Activated CD4-positive, alpha-beta T cell treated with anti-CD3 and anti-CD28 coated beads for 1 hour (primary cell): Measurements from ENCODE around the gene YWHAQ.
A peak's percentile ranks its signal among the peaks of the same experiment; 100 is the strongest.
"Not testable (repeated sequence)": the region's sequence is repeated elsewhere in the genome, so short reads cannot be mapped to it uniquely, and the experiment has no call there.

ENCODE experiments used
- DNase-seq: peaks from one replicate; pipeline ENCODE4 v3.0.0-alpha.2; 2020

YWHAQ gene

GRCh38 chr2:9590641-9591040 is 40.2 kb downstream of the YWHAQ start:
- DNase-seq, result no peak

GRCh38 chr2:9586465-9586864 is 44.3 kb downstream of the YWHAQ start:
- DNase-seq, result no peak

GRCh38 chr2:9585486-9585885 is 45.3 kb downstream of the YWHAQ start:
- DNase-seq, result no peak

- DNase-seq, result not testable (repeated sequence)
Measured at GRCh38 chr2:9584902-9585301, 45.9 kb downstream of the YWHAQ start.

GRCh38 chr2:9582624-9583023 is 48.2 kb downstream of the YWHAQ start:
- DNase-seq, result no peak

- DNase-seq, result no peak
Measured at GRCh38 chr2:9578467-9579235, 52.1 kb downstream of the YWHAQ start.

- DNase-seq, result no peak
Measured at GRCh38 chr2:9574331-9574730, 56.5 kb downstream of the YWHAQ start.

GRCh38 chr2:9573840-9574239 is 57.0 kb downstream of the YWHAQ start:
- no peak for DNase-seq

GRCh38 chr2:9573013-9573720 is 57.6 kb downstream of the YWHAQ start:
- no peak for DNase-seq

- DNase-seq, result no peak
Measured at GRCh38 chr2:9570182-9571060, 60.4 kb downstream of the YWHAQ start.

- DNase-seq, result no peak
Measured at GRCh38 chr2:9565436-9566153, 65.2 kb downstream of the YWHAQ start.

GRCh38 chr2:9560628-9561027 is 70.2 kb downstream of the YWHAQ start:
- no peak for DNase-seq

GRCh38 chr2:9558948-9559381 is 71.8 kb downstream of the YWHAQ start:
- no peak for DNase-seq

- DNase-seq, result no peak
Measured at GRCh38 chr2:9556121-9556743, 74.6 kb downstream of the YWHAQ start.

GRCh38 chr2:9555297-9556120 is 75.3 kb downstream of the YWHAQ start, which contains the start of gene ADAM17:
Gene ADAM17, minus strand, starts transcription at chr2:9555830. Its CDS starts 225 bp downstream, at chr2:9555605.
- peak; percentile 71 for DNase-seq

- no peak for DNase-seq
Measured at GRCh38 chr2:9554921-9555296, 75.9 kb downstream of the YWHAQ start.

- no peak for DNase-seq
Measured at GRCh38 chr2:9552219-9553178, 78.3 kb downstream of the YWHAQ start.

GRCh38 chr2:9550859-9551391 is 79.9 kb downstream of the YWHAQ start:
- not testable (repeated sequence) for DNase-seq

- no peak for DNase-seq
Measured at GRCh38 chr2:9549420-9549819, 81.4 kb downstream of the YWHAQ start.

- no peak for DNase-seq
Measured at GRCh38 chr2:9548506-9548905, 82.3 kb downstream of the YWHAQ start.
